HG03175 (cell line): Measurements from ENCODE around the gene DMBX1.

ENCODE experiments used
- ATAC-seq: cut with Tn5 transposase; IDR thresholded peaks from one replicate; pipeline ENCODE4 v1.9.1; 2021; ENCODE audit warnings: mild to moderate bottlenecking, moderate library complexity; ENCODE audit not compliant: unreplicated experiment

The DMBX1 gene

DNA sequence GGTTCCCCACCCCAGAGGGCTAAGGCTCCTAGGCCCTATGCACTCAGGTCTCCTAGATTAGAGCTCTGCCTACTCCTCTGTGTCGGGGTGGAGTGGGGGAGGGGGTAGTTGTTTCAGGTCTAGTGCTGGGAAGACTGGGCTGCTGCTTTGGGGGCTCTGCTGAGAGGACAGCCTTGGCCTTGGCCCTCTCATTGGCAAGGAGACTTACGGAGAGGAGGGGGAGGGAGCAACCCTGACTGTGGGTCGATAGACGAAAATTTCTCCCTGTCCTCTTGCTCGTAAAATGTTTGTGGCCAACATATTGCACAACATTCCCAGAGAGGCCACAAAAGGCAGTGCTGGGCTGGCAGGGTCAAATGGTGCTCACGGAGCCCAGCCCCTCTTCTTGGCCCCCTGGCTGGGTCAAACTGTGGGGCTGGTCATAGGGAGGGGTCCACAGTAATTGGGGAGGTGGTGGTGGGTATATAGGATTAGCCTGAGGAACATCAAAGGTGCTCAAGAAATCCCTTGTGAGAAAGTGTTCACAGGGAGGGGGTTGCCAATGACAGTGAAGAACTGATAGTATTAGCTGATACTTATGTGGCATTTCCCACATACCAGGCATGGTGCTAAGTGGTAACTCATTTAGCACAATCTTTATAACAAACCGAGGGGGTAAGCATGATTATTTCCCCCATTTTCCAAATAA lies 8.5 kb upstream of the DMBX1 start:
- no peak for ATAC-seq

DNA sequence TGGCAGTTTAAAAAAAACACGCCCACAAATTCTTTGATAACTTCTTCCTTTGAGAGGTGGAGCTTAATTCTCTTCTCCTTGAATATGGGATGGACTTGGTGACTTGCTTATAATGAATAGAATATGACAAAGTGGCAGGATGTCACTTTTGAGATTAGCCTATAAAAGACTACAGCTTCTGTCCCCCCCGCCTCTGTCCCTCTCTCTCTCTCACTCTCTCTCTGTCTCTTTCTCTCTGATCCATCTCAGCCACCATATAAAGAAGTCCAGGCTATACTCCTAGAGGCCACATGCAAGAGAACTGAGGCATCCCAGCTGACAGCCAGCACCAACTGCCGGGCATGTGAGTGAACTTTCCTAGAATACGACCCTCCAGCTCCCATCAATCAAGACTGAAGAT lies 7.7 kb upstream of the DMBX1 start:
- ATAC-seq, result no peak

DNA sequence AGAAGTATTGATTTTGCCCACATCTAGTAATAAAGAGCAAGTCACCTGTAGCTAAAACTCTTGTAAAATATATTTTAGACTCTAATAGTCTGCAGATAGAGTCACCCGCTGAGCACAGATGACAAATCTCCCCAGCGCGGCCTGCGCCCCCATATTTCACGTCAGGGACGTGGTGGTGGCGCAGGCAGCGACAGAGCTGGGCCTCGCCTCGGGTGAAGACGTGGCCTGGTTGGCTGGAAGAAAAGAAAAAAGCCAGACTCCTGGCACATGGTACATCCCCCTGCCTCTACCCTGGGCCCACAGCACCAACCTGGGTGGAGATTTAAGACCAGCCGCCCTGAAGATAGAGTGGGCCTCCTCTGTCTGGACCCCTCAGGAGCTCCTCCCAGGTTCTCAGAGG lies 6.0 kb upstream of the DMBX1 start:
- ATAC-seq, result no peak

DNA sequence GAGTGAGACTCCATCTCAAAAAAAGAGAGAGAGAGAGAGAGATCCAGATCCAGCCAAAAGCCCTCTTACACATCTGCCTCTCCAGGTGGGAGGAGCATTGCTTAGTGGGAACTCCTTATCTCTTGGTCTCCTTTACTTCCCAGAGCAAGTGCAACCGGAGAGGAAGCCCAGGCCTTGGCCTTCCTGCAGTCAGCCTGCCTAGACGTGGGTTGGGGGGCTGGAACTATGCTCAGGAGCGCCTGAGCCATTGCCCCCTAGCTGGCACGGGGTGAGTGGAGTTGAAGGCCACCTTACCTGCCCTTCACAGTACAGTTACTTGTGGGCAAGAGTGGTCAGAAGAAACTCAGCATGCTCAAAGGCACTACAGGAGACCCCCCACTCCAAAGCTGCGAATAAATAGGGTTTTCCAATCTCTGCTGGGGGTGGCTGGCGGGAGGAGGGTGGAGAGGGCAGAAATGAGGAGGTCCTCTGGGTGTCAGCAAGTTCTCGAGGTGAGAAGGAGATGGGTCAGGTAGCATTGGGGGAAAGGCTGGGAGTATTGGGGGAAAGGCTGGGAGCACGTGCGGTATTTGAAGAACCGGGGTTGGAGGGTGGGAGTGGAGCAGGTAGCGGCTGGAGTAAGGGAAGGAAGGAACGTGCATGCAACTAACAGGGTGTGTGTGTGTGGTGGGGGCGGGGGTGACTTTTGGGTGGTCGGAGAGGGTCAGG lies 4.7 kb upstream of the DMBX1 start:
- ATAC-seq, result no peak

DNA sequence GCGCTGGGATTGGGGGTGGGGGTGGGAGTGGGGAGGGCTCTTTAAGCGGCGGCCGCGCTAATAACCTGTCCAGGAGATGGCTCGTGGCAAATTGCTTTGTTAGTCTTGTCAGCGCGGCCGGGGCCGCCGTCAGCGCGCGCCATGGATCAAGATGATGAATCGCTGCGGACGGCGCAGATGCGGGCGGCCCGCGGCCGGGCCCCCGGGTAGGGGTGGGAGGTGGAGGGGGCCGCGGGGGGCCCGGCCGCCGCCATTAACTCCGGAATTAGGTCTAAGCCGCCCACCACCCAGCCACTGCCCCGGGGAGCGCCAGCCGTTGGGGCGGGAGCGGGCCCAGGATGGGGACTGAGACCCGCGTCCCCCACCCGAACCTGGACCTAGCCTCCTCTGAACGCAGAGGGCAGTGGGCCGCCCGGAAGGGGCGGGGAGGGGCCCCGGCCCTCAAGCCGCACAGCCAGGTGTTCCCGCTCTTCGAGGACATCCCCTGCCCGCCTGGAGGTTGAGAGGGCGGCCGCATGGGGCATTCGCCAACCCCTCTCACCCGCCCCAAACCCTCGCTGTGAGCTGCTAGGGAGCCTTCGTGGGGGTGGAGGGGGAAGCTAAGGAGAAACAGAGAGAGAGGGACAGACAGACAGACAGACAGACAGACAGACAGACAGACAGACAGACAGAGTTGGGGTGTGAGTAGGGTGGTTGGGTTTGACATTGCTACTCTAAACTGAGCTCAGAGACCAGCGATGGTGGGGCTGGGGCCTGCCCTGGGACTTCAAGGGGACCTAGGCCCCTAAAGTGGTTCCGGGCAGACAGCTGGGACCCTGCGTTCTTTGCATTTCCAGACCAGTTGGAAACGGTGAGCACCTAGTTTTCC lies 3.8 kb upstream of the DMBX1 start:
- ATAC-seq, result no peak

DNA sequence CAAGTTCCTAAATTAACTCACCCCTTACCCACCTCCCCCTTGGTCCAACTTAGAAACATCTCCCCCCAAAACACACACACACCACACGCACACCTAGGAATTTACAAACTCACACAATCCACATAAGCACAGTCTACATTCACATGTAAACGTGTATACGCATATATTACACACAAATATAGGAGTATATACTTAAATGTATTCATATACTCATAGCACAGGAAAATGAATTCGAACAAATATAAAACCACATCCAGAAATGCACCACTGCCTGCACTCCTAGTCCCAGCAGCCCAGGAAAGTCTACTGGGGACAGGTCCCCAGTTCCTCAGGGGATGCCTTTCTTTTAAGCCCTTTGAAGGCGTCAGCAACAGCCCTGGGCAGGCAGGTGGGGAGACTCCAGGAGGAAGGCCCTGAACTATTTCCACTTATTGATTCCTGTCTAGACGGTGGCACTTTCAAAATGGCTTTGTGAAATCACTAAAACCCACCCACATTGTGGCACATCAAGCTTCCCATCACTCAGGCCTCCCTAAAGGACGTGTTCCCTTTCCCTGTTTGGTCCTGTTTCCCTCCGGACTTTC lies 3.1 kb upstream of the DMBX1 start:
- ATAC-seq, result no peak

DNA sequence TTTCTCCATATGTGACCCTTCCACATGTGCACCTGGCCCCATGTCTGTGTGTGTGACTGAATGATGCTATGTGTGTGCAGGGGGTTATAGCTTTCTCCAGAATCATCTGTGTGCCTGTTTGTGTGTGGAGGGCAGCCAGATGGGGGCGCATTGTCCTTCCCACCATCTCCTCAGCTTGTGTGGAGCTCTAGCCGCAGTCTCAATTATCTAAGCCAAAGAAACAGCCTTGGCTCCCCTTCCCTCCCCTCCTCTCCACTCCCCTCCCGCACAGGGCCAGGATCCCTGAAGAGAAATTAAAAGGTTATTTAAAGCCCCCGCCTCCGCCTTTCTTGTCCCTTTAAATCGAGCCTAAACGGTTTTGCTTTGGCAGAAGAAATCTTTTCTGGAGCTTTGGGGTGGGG lies 1.8 kb upstream of the DMBX1 start:
- no peak for ATAC-seq

DNA sequence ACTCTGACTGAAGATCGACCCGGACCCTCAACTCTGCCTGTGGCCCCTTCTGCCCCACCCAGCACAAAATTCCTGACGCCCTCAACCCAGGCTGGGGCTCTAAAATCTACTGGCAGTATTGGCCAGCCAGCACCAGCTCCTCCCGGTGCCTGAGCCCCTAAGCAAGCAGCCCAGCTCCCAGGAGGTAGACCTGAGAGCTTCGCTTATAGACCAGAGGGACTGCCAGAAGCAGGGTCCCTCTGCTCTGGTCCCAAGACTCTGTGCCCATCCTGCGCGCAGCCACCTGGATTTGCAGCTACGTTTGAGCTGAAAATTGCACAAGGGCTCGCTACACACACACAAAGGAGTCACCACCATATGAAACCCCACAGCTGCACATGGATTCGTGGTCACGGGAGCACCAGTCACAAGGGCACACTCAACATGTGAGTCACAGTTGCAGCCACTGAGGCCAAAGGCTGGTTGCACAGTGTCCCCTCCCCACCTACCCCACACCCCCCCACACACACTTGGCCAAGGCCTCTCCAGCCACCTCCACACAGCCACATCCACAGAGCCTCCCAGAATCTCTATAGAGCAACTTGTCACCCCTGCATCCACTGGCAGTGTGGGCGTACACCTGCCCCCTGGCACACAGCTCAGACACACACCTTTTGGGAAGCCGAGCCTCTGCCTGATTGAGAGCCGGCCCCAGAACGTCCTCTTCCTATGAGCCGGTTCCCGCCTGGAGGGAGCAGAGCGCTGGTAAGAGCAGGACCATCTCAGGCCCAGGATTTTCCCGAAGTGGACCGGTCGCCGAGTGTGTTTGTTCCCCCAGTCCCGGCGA lies 1.1 kb upstream of the DMBX1 start:
- ATAC-seq, result no peak

DNA sequence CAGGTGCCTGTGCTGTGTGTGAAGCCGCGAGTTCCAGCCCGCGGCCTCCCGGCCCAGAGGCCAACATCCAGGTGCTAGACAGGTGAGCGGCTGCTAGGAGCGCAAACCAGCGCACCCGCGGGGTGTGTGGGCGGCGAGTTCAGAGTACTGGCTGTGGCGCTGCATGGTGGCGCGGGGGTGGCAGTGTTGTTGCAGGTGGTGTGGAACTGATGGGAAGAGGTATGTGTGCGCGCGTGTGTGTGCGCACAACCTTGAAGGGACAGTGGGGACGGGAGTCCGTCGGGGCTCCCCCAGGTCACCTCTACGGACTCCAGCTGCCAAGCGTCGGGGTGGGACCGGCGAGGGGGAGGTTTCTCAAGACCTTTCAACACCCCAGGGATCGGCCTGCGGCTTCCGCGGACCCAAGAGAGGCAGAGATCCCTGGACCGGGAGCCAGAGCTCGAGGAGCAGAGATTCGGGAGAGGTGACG lies 433 bp upstream of the DMBX1 start:
- no peak for ATAC-seq

DNA sequence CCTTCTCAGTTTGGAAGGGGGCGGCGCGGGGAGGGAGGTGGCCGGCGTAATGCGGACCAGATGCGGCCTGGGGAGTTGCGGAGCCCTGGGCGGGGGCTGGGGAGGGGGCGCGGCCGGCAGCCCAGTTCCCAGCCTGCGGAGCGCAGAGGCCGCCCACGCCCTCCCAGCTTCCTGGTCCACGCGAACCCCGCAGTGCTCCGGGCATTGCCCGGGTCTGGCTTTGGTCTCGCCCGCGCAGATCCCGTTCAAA lies 695 bp downstream of the DMBX1 start:
- no peak for ATAC-seq

DNA sequence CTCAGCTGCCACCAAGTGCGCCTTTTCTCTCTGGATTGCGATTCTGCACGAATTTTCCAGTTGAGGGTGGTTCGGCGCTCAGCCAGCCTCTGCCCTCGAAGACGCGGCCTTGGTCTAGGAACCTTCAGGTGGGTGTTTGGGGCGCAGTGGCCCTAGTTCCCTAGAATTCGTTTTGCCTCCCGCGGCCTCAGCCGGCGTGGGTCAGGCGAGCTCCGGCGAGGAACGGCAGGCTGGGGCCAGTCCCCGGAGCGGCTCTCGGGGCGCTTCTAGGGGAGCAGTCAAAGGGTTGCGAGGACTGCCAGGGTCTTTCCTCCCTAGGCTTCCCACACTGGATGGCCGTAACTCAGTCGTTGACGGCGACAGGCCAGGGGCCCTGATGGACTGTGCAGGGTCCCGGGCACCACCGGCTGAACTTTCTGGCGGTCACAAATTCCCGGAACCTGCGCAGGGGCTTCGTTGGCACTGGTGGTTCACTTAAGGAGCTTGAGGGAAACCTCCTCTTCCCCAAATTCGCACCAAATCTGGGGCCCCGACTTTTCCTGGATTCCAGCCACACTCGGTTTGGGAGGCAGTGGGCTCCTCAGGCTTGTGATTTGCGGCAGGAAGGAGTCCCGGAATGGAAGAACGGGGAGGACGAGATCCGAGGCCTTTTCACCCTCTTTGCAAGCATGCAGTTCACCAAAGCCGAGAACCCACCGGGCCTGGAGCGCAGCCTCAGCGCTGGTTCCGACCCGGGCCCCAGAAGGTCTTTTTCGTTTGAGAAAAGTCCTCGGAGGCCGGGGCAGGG lies 1.2 kb downstream of the DMBX1 start:
- no peak for ATAC-seq

DNA sequence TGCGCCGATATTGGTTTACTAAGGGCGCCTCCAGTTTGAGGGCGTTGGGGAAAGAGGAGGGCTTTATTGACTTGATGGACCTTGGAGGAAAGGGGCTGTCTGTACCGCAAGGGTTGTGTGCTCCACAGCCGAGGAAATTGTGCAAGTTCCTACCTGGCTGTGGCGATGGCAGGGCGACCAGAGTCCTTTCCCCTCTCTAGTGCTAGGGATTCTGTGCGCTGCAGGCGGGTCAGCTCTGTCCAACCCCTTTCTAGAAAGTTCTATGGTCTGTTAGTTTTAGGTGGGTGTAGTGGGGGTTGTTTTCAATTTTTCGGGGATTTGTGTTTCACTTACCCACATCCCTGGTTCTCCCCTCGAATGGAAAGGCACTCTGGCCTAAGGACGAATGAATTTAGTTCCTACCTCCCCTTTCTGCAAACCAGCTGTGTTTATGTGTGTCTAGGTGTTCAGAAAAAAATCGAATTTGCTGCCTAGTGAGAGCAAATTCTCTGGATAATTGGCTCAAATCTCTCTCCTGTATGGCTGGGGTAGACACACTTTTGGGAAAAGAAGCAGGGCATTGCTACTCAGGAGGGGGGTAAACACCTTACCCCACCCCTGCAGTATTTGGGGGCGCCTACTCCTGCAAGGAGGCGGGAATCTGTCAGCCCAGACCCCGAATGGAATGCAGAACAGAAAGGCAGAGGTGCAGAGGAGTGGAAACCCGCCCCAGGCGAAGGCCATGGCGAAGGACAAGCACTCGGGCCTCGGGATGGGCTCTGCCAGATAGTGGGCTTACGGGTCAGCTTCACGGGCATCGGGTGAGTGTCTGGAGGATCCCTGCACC lies 2.0 kb downstream of the DMBX1 start:
- no peak for ATAC-seq

DNA sequence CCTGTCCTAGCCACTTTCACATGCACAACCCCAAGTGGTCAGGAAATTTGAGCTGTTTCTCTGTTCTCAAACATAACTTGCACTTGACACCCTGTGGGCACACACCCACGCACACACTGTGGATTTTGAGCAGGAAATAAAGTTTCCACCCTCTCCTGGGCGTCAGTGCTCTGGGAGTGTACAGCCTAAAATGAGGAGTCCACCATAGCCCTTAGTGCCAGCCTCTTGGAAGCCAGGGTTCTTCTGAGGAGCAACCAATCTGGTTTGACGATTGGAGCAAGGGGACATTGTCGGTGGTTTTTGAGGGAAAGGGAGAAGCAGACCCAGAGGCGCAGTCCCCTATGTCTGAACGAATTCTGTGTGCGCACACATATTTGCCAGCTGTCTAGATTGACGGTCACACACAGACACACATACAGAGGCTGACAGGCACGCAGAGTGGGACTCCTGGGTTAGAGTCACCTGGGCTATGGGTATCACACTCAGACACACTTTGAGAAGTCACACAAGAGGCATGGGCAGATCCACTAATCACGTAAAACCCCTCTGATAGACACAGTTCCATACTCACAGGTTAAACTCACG lies 2.7 kb downstream of the DMBX1 start:
- ATAC-seq, result no peak

DNA sequence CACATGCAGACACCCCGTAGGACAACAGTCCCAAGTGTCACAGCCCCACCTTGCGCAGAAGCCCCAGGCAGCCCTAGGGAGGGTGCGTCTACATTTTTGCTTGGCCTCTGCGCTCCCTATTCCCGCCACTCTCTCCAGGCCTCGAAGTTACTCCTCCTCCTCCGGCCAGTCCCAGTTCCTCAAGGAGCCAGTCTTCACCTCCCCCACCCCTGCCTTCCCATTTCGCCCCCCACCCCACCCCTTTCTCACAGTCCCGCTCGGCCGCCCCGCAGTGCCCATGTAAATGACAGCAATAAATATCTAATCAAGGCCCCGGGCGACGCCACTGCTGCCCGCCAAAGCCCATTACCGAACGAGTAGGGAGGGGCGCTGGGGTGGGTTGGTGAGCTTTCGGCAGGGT lies 3.2 kb downstream of the DMBX1 start:
- no peak for ATAC-seq

DNA sequence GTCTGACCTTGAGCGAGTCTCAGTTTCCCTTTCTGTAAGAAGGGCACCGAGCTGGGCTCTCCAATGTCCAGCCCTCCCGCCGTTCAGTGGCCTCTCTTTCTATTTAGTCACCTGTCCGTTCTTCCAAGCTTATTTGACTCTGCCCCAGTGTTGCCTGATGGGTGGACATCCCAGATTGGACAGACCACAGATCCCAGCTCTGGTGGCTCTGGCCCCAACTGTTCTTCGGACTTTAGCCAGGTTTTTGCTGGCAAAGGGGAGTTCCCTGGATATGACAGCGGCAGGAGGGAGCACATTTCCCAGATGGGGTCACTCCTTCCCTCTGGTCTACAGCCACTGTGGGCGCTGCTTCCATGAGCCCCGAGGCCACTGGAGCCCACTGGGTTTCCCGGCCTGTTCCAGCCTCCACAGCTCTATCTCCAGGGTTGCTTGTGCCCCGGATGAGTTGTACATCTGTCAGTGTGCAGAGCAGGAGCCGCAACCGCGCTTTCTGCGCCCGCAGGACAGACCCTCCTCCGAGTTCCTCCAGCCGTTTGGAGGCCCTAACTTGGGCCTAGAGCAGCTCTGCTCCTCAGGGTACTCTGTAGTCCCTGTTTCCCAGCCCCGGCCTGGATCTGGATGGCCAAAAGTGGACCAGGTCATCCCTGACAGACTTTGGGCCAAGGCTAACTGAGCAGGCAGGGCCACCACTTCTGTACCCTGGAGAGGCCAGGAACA lies 3.8 kb downstream of the DMBX1 start:
- no peak for ATAC-seq

DNA sequence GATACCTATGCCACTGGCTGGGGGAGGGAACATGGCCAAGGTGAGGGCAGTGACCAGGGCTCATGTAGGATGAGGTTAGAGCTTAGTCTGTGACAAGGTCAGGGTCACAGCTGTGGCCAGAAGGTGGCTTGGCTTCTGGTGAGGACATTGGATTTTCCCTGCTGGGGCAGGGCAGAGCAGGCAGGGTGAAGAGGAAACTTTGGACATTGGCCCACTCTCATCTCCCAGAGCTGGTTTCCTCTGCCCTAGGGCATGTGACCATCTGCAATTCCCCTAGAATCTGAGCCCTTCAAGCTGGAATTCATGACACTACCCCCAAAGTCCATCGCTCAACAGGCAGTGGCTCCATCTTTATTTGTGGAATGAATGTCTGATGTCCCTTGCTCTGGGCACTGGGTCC lies 5.3 kb downstream of the DMBX1 start:
- no peak for ATAC-seq

DNA sequence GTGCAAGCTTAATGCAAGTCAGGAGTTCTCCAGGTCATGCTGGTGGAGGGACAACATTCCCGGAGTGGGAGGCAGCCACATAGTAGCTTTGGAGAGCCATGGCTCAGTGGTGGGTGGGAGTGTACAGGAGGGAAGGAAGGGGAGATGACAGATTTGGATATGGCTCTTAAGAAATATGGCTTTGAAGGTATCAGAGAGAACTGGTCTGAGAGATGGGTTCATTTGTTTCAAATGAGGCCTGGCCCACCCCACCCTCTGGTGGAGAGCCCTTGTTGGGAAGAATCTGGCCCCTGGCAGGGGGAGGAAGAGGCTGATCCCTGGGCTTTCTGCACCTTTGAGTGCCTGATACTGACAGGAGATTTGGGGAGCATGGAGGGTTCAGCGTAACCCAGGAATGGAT lies 6.1 kb downstream of the DMBX1 start:
- ATAC-seq, result no peak

DNA sequence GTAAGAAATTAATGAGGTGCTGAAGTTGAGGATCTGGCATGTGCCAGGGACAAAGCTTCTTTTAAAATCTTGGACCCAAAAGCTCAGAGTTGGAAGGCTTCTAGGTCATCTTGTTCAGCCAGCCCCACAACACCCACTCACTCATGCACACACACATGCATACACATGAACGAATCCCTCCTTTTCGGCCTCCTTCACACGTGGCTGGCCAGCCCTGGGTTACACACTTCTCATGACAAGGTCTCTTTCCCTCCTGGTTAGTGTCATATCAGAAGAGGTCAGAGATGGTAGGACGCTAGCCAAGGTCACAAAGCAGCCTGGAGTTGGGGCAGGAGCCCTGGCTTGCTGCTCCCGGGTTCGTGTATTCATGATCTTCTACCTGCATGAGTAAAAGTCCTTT lies 6.9 kb downstream of the DMBX1 start:
- no peak for ATAC-seq
